Upper lobe of left lung (tissue), 4 donors: ENCODE data around the gene MYT1.

ENCODE experiments used
- POLR2AphosphoS5 ChIP-seq, 2 donors: sonication (generic); formaldehyde crosslinking; IDR thresholded peaks; one replicate each; pipeline ENCODE4 v1.5.1; 2017; ENCODE audit warnings: antibody characterized with exemption in 2 of 2
- TF ChIP-seq, protein P1 (sequence below), 6 experiments: fragments of 450-650 bp in 4 of 6; fragments of 200-600 bp in 2 of 6; sonication (generic) in 2 of 6; IDR thresholded peaks; one replicate each; pipeline ENCODE4 v1.5.1; 2016 to 2019; ENCODE audit warnings: antibody characterized with exemption in 6 of 6

- TF ChIP-seq POLR2AphosphoS5 (IDR thresholded peaks at IDR 0.05): no peak
- TF ChIP-seq, protein P1, sequence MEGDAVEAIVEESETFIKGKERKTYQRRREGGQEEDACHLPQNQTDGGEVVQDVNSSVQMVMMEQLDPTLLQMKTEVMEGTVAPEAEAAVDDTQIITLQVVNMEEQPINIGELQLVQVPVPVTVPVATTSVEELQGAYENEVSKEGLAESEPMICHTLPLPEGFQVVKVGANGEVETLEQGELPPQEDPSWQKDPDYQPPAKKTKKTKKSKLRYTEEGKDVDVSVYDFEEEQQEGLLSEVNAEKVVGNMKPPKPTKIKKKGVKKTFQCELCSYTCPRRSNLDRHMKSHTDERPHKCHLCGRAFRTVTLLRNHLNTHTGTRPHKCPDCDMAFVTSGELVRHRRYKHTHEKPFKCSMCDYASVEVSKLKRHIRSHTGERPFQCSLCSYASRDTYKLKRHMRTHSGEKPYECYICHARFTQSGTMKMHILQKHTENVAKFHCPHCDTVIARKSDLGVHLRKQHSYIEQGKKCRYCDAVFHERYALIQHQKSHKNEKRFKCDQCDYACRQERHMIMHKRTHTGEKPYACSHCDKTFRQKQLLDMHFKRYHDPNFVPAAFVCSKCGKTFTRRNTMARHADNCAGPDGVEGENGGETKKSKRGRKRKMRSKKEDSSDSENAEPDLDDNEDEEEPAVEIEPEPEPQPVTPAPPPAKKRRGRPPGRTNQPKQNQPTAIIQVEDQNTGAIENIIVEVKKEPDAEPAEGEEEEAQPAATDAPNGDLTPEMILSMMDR (IDR thresholded peaks at IDR 0.05): no peak
Measured at GRCh38 chr20:64116016-64116415, 48.2 kb upstream of the MYT1 start.
